Measurements from ENCODE around the gene CTNNA3. TPM values are rescaled to one million over a fixed set of nuclear protein-coding genes. Genes with fewer than 3 reads are reported as not detected.

Gene CTNNA3
- total RNA-seq, 1 donor from 2014 or later = 159 TPM

DNA sequence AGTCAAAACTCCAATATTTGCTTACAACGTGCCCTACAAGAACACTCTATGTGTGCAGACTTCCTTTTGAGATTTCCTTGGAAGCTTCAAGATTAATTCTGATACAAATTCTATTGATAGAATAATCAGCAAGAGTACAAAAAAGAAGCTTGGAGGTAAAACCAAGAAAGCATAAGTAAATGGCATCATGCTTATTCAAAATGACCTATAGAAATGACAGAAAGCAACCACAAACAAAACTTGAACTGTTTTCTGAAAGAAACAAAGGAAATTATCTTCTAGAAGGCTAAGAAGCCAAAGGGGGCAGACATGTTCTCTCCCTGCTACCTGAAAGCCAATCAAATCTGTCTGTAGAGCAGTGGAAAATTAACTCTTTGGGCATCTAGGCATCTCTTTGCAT lies 73.0 kb downstream of the CTNNA3 start:
- H3K4me1 ChIP-seq = peaks cover 21% of the 10 kb centered on the region
- H3K27me3 ChIP-seq (ENCODE audit: low read depth) = no peaks in the 10 kb centered on the region
- TF ChIP-seq, protein P1, sequence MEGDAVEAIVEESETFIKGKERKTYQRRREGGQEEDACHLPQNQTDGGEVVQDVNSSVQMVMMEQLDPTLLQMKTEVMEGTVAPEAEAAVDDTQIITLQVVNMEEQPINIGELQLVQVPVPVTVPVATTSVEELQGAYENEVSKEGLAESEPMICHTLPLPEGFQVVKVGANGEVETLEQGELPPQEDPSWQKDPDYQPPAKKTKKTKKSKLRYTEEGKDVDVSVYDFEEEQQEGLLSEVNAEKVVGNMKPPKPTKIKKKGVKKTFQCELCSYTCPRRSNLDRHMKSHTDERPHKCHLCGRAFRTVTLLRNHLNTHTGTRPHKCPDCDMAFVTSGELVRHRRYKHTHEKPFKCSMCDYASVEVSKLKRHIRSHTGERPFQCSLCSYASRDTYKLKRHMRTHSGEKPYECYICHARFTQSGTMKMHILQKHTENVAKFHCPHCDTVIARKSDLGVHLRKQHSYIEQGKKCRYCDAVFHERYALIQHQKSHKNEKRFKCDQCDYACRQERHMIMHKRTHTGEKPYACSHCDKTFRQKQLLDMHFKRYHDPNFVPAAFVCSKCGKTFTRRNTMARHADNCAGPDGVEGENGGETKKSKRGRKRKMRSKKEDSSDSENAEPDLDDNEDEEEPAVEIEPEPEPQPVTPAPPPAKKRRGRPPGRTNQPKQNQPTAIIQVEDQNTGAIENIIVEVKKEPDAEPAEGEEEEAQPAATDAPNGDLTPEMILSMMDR (IDR thresholded peaks at IDR 0.05; ENCODE audit: borderline replicate concordance) = no peak
- no peaks in the 10 kb centered on the region for H3K36me3 ChIP-seq
- H3K27ac ChIP-seq (replicated peaks) = no peak overlapping the region
- intact Hi-C loops (cut with micrococcal nuclease) = no loop called here
- H3K4me3 ChIP-seq = no peak overlapping the region
- DNase-seq = no peak
- no peaks in the 10 kb centered on the region for H3K9me3 ChIP-seq (replicated peaks)

DNA sequence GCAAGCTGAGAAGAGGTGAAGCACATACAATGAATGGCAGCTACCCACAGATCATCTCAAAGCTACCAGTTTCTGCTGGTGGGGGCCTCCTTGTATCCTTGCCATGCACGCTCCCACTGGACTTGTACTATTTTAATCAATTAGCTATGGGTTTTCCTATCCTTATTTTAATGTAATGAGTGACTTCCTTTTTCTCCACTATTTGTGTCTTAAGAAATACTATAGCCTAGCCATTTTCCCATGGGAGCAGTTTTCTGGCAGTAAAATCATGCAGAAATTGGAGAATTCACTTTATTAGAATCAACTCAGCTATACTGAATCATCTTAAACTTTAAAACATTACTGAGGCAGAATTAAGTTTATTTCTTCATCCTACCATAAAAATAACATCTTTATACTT lies 73.5 kb downstream of the CTNNA3 start:
- Histone ChIP-seq H3K27ac (replicated peaks) (no peak overlapping the region), H3K4me3 (no peak overlapping the region), H3K27me3 (ENCODE audit: low read depth) (no peaks in the 10 kb centered on the region), H3K36me3 (no peaks in the 10 kb centered on the region), H3K4me1 (peaks cover 21% of the 10 kb centered on the region), H3K9me3 (replicated peaks) (no peaks in the 10 kb centered on the region)
- no peak for DNase-seq
- intact Hi-C loops (cut with micrococcal nuclease) = no loop called here
- TF ChIP-seq, protein P1 (IDR thresholded peaks at IDR 0.05; ENCODE audit: borderline replicate concordance) = no peak

DNA sequence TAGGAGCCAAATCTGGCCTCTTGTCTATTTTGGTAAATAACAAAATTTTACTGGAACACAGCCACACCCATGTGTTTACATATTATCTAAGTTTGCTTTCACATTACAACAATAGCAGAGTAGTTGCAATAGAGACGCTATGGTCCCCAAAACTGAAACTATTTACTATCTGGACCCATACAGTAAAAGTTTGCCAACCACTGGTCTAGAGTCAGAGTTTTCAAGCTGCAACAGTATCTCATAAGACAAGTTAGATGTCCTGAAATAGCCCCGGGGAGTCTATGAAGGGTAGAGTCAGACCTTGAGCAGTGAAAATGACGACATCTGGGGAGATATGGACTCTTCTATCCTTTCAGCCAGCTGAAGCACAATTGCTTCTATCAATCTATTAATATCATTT lies 74.2 kb downstream of the CTNNA3 start:
- H3K9me3 ChIP-seq (replicated peaks) = no peaks in the 10 kb centered on the region
- H3K27ac ChIP-seq (replicated peaks) = no peak overlapping the region
- H3K27me3 ChIP-seq (ENCODE audit: low read depth) = no peaks in the 10 kb centered on the region
- DNase-seq = no peak
- H3K4me3 ChIP-seq = no peak overlapping the region
- intact Hi-C loops (cut with micrococcal nuclease) = no loop called here
- TF ChIP-seq, protein P1 (IDR thresholded peaks at IDR 0.05; ENCODE audit: borderline replicate concordance) = no peak
- peaks cover 21% of the 10 kb centered on the region for H3K4me1 ChIP-seq
- H3K36me3 ChIP-seq = no peaks in the 10 kb centered on the region

DNA sequence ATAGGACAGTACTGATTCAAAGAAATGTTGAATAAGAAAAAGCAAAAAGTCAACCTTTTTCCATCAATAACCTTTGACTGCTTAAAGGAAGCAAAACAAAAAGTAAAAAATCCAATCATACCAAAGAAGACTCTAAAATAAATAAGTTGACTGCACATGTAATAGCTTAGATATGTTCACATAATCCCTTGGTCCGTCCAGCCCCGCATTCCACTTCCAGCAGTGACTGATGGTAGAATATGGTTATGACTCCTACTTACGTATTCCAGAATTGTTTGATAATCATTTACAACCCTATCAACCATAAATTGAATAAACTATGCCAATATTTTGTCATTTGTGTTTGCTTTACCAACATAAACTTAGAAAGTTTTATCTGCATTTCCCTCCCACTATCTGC lies 77.9 kb downstream of the CTNNA3 start:
- H3K4me3 ChIP-seq = no peak overlapping the region
- H3K36me3 ChIP-seq = no peaks in the 10 kb centered on the region
- intact Hi-C loops (cut with micrococcal nuclease) = no loop called here
- no peaks in the 10 kb centered on the region for H3K9me3 ChIP-seq (replicated peaks)
- TF ChIP-seq, protein P1 (IDR thresholded peaks at IDR 0.05; ENCODE audit: borderline replicate concordance) = no peak
- no peaks in the 10 kb centered on the region for H3K27me3 ChIP-seq (ENCODE audit: low read depth)
- no peak for DNase-seq
- H3K4me1 ChIP-seq = peaks cover 13% of the 10 kb centered on the region
- no peak overlapping the region for H3K27ac ChIP-seq (replicated peaks)

DNA sequence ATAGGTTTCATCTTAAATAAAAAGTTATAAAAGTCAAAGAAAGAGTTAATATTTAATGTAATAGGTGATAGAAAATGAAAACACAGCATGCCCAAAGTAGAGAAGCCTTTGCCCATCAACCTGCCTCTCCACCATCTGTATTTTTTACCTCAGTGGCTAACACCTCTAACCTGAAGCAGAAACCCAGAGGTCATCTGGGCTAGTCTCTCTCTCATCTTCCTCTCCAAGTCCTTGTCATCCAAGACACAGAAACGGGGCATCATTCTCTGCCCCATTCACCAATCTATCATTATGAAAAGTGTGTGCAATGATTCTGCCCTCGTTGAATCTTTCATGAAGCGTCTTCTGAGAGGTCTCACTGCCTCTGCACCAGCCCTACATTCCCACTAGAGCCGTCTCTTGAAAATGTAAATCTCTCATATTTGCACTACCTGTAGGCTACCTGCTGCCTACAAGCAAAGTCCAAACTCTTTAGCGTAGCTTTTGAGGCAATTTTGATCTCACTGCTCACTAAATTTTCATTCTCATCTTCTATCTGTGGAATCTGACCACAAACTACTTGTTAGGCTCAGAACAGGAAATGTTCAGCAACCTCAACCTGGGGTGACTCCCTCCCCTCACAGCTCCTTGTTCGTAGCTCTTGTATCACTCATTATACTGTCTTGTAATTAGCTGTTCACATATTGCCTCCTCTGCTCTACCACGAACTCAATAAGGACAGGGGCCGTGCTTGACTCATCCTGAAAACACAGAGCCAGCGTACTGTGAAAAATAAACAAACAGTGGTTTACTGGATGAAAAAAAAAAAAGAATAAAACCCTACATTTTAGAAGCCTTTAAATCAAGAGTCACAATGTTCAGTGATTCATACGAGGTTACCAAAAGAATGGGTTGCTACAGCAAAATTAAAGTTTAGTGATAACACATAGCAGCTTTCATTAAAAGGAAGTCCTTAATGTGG lies 83.1 kb downstream of the CTNNA3 start:
- H3K4me3 ChIP-seq = no peak overlapping the region
- TF ChIP-seq, protein P1 (IDR thresholded peaks at IDR 0.05; ENCODE audit: borderline replicate concordance) = no peak
- peaks cover 8% of the 10 kb centered on the region for H3K4me1 ChIP-seq
- H3K36me3 ChIP-seq = no peaks in the 10 kb centered on the region
- H3K27ac ChIP-seq (replicated peaks) = no peak overlapping the region
- H3K9me3 ChIP-seq (replicated peaks) = no peaks in the 10 kb centered on the region
- no peaks in the 10 kb centered on the region for H3K27me3 ChIP-seq (ENCODE audit: low read depth)
- intact Hi-C loops (cut with micrococcal nuclease) = no loop called here
- DNase-seq = no peak
